Measurements from ENCODE around the gene NTM.

The NTM gene

DNA sequence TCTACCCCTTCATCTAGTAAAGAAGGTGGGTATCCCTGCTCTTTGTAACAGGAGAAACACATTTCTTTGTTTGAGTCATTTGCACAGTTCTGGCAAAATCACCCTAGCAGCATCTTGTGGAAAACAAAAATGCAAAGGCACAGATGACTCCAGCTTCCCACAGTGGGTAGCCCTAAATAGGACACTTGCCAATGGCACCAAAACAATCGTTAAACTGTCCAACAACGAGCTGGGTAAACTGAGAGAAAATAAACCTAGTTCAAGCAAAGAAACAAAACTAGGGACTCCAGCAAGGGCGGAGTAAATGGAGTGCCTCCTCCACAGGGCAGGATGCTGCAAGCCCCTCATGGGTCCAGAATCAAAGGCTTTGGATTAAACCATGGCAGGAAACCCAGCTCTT lies 239.5 kb downstream of the NTM start:
- DNase-seq: no peak

GRCh38 chr11:131611322-131611721 lies 240.9 kb downstream of the NTM start:
- no peak for DNase-seq

DNA sequence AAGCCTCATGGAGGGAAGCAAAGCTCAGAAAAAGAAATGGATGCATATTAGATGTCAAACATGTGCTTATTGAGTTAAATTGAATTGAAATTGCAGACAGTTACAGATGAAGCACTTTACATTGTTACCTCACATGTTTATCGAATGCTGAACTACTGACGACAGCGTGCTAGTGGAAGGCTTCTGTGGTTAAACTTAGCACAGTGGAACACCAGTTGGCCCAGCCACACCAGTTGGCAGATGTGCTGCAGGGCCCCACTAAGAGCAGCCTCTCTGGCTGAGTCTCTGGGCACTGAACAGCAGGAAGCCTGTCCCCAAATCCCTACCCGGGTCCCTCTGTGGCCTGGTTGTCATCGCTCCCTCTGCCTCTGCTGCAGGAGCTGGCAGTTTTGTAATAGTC lies 242.1 kb downstream of the NTM start:
- no peak for DNase-seq

DNA sequence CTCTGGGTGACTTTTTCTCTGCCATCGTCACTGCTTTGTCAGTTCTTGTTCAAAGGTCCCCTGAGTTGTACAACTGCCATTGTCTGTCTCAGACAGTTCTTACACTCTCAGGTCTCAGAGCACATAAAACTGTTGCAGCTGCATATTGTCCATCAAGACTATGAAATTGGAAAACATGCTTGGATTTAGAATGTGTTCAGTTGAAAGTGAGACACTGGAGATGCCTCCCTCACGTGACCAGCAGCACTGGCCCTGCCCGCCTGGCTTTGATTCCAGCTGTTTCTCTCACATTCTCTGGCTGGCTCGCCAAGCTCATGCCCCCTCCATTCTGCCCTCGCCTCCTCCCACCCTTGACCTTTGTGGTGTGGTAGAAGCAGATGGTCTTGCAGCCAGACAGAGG lies 244.2 kb downstream of the NTM start:
- no peak for DNase-seq

DNA sequence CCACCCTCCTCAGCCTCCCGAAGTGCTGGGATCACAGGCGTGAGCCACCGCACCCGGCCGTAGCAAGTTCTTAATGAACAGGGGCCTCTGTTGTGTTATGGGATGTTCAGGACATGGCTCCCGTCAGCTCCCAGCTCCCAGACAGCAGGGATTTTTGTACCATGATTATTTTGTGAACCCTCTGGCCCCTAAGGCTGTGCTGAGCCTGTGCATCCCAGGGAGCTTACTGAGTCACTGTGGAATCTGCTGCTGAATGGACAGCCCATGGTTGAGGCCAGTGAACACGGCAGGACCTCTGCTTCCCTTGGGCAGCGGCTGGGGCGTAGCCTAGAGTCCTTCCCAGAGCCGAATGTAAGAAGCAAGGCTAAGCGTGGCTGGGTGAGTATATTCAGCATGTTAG lies 245.2 kb downstream of the NTM start:
- no peak for DNase-seq

DNA sequence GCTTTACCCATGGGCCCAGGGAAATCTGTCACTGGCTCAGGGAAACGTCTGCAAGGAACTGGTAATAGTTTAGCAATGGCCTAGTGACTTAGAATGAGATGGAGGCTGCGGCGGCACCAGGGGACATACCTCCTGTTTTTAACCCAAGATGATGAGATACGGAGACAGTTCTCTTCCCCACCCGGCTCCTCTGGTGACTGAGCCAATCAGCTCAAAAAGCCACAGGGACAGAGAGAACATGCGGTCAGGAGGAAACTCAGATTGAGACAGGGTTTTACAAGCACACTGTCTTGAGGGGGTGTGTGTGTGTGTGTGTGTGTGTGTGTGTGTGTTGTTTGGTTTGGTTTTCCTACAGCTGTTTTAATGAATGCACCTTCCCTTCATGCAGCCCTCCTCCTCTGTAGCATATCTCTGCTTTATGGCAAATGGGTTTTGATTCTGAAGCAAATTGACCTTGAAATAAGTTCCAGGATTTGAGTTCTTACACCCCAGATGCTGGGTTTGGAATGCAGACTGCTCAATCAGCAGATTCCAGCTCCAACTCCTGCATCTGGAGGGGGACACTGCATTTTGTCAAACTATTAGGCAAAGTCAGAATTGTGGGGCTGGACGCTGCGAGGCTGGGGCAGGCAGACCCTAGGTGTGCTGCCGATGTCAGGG lies 246.2 kb downstream of the NTM start:
- no peak for DNase-seq

- no peak for DNase-seq
Measured at GRCh38 chr11:131618201-131618600, 247.8 kb downstream of the NTM start.

DNA sequence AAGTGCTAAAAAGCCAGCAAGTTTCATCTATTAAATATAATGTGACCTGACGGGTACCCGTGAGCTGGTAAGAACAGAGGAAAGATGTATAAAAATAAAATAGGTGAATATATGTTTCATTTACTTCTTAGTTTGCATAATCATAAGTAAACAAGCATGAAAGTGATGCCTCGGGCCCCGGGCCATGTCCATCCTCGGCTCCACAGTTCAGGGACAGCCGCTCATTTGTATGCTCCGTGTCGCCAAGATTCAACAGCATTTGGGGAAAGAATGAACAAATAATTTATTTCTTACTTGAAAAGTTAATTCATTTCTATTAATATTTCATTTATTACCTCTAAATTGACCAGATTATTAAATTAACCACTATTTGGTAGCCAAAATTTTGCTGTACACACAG lies 251.8 kb downstream of the NTM start:
- DNase-seq: no peak

GRCh38 chr11:131624531-131624930 lies 254.1 kb downstream of the NTM start:
- DNase-seq: no peak

DNA sequence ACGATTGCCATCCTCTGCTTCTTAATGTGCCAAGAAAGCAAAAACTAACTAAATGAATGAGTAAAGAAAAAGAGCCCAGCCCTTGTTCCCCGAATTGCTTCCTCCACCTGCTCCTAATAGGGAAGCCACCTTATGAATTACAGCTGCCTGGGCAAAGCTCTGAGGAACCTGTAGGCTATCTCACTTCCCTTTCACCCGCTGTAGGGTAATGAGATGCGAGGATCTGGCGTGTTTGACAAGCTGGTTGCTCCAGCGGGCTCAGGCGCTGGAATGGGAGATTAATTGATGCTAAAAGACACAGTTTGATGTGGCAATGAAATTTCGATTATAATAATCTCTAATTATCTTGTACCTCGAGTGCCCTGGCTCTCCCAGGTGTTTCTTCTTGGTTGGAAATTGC lies 256.4 kb downstream of the NTM start:
- DNase-seq: no peak

GRCh38 chr11:131628739-131629138 lies 258.3 kb downstream of the NTM start:
- no peak for DNase-seq

- no peak for DNase-seq
Measured at GRCh38 chr11:131629925-131630540, 259.6 kb downstream of the NTM start.

- no peak for DNase-seq
Measured at GRCh38 chr11:131632971-131633370, 262.6 kb downstream of the NTM start.

GRCh38 chr11:131633921-131634715 lies 263.7 kb downstream of the NTM start:
- DNase-seq: no peak

DNA sequence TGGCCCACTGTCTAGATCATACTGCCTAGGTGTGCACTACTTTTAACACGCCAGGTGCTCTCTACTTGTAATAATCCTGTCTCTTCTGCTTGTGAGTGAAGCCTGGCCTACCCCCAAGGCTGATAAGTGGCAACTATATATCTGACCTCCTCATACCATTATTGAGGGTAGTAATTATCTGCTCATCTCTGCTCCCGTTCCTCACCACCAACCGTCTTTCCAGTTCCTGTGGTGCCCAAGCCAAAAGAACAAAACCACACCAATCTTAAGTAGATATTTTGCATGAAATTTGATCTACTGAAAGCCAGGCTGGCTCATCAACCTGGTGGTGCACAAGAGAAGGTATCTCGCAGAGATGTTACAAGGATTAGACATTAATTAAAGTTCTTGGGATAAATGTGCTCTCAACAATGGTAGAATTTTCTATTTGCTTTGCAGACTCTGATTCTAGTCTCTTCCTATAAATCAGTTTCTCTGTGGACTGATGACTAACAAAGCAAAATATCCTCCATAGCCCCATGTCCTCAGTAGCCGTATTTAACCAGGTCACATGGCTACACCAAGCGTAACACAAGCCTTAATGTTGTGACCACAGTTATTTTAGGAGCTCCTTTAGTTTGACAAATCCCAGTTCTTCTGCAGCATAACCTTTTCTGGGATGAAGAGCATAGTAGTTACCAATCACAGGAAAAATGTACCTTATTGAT lies 267.2 kb downstream of the NTM start:
- no peak for DNase-seq

DNA sequence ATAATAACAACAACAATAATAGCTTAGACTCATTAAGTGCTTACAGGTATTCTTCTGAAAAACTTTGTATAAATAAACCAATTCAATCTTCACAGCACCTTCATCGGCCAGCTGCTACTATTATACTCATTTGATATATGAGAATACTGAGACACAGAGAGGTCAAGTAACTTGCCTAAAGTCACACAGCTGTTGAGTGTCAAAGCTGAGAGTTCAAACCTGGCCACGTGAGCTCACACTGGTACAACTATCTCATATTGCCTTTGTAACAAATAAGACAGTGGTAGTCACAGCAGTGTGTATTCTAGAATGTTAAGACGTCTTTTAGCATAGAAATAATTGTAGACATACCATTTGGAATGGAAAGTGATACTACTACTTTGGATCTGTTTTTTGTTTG lies 268.5 kb downstream of the NTM start:
- no peak for DNase-seq

GRCh38 chr11:131640320-131640719 lies 269.9 kb downstream of the NTM start:
- no peak for DNase-seq

GRCh38 chr11:131642756-131643531 lies 272.5 kb downstream of the NTM start:
- DNase-seq: no peak

- no peak for DNase-seq
Measured at GRCh38 chr11:131644204-131644795, 273.9 kb downstream of the NTM start.

- DNase-seq: no peak
Measured at GRCh38 chr11:131645237-131645636, 274.8 kb downstream of the NTM start.

DNA sequence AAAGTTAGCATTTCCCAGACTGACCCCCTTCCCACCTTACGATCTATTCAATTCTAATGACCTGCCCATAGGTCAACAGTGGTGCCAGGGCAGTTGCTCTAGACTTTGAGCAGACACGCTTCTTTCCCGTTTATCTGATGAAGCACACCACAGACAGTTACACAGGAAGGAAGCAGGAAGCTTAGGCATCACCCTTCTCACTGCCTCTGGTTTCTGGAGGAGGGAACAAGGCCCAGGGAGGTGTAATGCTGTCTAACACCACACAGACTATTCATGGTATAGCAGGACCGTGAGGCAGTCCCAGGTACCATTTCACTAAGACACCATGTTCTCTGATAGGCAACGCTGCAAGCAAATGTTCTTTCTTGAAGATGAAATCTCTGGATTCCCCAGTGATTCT lies 279.4 kb downstream of the NTM start:
- no peak for DNase-seq

DNA sequence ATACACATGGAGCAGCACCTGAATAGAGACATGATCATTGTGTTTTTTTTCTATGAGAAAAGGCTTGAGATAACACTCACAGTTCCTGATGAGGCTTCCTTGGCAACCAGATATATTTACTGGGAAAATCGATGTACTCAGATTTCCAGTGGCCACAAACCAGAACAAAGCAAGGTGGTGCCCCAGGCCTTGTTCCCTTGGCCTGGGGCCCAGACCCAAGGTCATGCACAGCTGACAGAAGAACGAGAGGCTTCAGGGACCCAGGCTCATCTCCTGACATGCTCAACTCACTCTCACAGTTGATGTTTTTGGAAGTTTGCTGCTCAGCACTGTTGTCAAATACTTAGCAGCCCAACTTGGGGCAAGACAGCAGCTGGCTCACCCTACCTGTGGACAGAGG lies 281.8 kb downstream of the NTM start:
- DNase-seq: no peak

All from OCI-M1 (cell line).